SK-N-SH (cell line): Measurements from ENCODE around the gene MYO1B. TPM values are rescaled to one million over a fixed set of nuclear protein-coding genes. Genes with fewer than 3 reads are reported as not detected.

ENCODE experiments used
- FOXJ3 ChIP-seq: sonication (generic); formaldehyde crosslinking; IDR thresholded peaks from 2 replicates; pipeline ENCODE4 v1.5.1; 2020; ENCODE audit warnings: mild to moderate bottlenecking, missing genetic modification reagents
- FOXM1 ChIP-seq: IDR thresholded peaks from 2 replicates; pipeline ENCODE4 v1.4.0; 2012; ENCODE audit warnings: low read depth, mild to moderate bottlenecking
- GATA2 ChIP-seq: sonication (generic); formaldehyde crosslinking; IDR thresholded peaks from 2 replicates; pipeline ENCODE4 v1.5.0; 2020; ENCODE audit warnings: mild to moderate bottlenecking, missing genetic modification reagents
- JUND ChIP-seq: IDR thresholded peaks from 2 replicates; pipeline ENCODE4 v1.4.0; 2012
- MEF2A ChIP-seq: IDR thresholded peaks from 2 replicates; pipeline ENCODE4 v1.4.0; 2012; ENCODE audit warnings: low read depth, borderline replicate concordance
- MXI1 ChIP-seq: IDR thresholded peaks from 2 replicates; pipeline ENCODE4 v1.6.1; 2012; ENCODE audit warnings: mild to moderate bottlenecking, low read depth, low read length, improper control_type of control experiment
- NFIC ChIP-seq: IDR thresholded peaks from 2 replicates; pipeline ENCODE4 v1.4.0; 2012; ENCODE audit warnings: borderline replicate concordance
- POLR2AphosphoS5 ChIP-seq: IDR thresholded peaks from 2 replicates; pipeline ENCODE4 v1.6.1; 2012; ENCODE audit warnings: low read depth, low read length
- RAD21 ChIP-seq: IDR thresholded peaks from 2 replicates; pipeline ENCODE4 v1.6.1; 2012; ENCODE audit warnings: mild to moderate bottlenecking, low read length
- RCOR1 ChIP-seq: fragments of 150-350 bp; IDR thresholded peaks from 2 replicates; pipeline ENCODE4 v1.6.1; 2017; ENCODE audit warnings: antibody characterized with exemption, low read length
- SIN3A ChIP-seq: IDR thresholded peaks from 2 replicates; pipeline ENCODE4 v1.6.1; 2012; ENCODE audit warnings: low read depth, mild to moderate bottlenecking, low read length, moderate library complexity, borderline replicate concordance
- SMC3 ChIP-seq: IDR thresholded peaks from 2 replicates; pipeline ENCODE4 v1.6.1; 2012; ENCODE audit warnings: low read depth, low read length, improper control_type of control experiment
- TAF1 ChIP-seq: IDR thresholded peaks from 2 replicates; pipeline ENCODE4 v1.6.1; 2012; ENCODE audit warnings: low read depth, mild to moderate bottlenecking, low read length, moderate library complexity, borderline replicate concordance
- TCF12 ChIP-seq: IDR thresholded peaks from 2 replicates; pipeline ENCODE4 v1.4.0; 2012
- USF1 ChIP-seq: IDR thresholded peaks from 2 replicates; pipeline ENCODE4 v1.4.0; 2012; ENCODE audit warnings: low read depth, borderline replicate concordance
- USF2 ChIP-seq: fragments of 150-350 bp; IDR thresholded peaks from 2 replicates; pipeline ENCODE4 v1.6.1; 2017; ENCODE audit warnings: antibody characterized with exemption, low read length, low read depth, borderline replicate concordance
- YY1 ChIP-seq: IDR thresholded peaks from 2 replicates; pipeline ENCODE4 v1.4.0; 2012; ENCODE audit warnings: low read depth, mild to moderate bottlenecking
- polyA plus RNA-seq, 3 experiments: library from polyadenylated mRNA; depleted of rRNA; stranded (reverse); fragments of >200 nt; gene quantifications; 2 replicates each; pipeline ENCODE4 v1.2.3, GENCODE V29; 2012
- TF ChIP-seq, protein P1 (sequence below): IDR thresholded peaks from 2 replicates; pipeline ENCODE4 v1.6.1; 2012; ENCODE audit warnings: mild to moderate bottlenecking, low read depth, low read length, moderate library complexity
- TF ChIP-seq, protein P2 (sequence below): fragments of 200-600 bp; sonication (generic); IDR thresholded peaks from 2 replicates; pipeline ENCODE4 v1.6.1; 2017; ENCODE audit warnings: antibody characterized with exemption, mild to moderate bottlenecking, moderate library complexity
- TF ChIP-seq, protein P3 (sequence below): fragments of 150-350 bp; IDR thresholded peaks from 2 replicates; pipeline ENCODE4 v1.6.1; 2016; ENCODE audit warnings: mild to moderate bottlenecking, low read depth, low read length
- TF ChIP-seq, protein P4 (sequence below): IDR thresholded peaks from 2 replicates; pipeline ENCODE4 v1.4.0; 2012; ENCODE audit warnings: low read depth, borderline replicate concordance
- TF ChIP-seq, protein P5 (sequence below): IDR thresholded peaks from 2 replicates; pipeline ENCODE4; 2012

MYO1B gene
- polyA plus RNA-seq, 1 of the 3 experiments (the other 2 are of a cell fraction), result 20.2 TPM

- TF ChIP-seq, protein P1, sequence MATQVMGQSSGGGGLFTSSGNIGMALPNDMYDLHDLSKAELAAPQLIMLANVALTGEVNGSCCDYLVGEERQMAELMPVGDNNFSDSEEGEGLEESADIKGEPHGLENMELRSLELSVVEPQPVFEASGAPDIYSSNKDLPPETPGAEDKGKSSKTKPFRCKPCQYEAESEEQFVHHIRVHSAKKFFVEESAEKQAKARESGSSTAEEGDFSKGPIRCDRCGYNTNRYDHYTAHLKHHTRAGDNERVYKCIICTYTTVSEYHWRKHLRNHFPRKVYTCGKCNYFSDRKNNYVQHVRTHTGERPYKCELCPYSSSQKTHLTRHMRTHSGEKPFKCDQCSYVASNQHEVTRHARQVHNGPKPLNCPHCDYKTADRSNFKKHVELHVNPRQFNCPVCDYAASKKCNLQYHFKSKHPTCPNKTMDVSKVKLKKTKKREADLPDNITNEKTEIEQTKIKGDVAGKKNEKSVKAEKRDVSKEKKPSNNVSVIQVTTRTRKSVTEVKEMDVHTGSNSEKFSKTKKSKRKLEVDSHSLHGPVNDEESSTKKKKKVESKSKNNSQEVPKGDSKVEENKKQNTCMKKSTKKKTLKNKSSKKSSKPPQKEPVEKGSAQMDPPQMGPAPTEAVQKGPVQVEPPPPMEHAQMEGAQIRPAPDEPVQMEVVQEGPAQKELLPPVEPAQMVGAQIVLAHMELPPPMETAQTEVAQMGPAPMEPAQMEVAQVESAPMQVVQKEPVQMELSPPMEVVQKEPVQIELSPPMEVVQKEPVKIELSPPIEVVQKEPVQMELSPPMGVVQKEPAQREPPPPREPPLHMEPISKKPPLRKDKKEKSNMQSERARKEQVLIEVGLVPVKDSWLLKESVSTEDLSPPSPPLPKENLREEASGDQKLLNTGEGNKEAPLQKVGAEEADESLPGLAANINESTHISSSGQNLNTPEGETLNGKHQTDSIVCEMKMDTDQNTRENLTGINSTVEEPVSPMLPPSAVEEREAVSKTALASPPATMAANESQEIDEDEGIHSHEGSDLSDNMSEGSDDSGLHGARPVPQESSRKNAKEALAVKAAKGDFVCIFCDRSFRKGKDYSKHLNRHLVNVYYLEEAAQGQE, result no peak
- TF ChIP-seq, protein P2, sequence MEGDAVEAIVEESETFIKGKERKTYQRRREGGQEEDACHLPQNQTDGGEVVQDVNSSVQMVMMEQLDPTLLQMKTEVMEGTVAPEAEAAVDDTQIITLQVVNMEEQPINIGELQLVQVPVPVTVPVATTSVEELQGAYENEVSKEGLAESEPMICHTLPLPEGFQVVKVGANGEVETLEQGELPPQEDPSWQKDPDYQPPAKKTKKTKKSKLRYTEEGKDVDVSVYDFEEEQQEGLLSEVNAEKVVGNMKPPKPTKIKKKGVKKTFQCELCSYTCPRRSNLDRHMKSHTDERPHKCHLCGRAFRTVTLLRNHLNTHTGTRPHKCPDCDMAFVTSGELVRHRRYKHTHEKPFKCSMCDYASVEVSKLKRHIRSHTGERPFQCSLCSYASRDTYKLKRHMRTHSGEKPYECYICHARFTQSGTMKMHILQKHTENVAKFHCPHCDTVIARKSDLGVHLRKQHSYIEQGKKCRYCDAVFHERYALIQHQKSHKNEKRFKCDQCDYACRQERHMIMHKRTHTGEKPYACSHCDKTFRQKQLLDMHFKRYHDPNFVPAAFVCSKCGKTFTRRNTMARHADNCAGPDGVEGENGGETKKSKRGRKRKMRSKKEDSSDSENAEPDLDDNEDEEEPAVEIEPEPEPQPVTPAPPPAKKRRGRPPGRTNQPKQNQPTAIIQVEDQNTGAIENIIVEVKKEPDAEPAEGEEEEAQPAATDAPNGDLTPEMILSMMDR, result no peak
- TF ChIP-seq SIN3A, result 0 out of 2 replicates have a peak, but pooled peaks have one; percentile 44
- peak; percentile 84 for TF ChIP-seq TCF12
- no peak for TF ChIP-seq SMC3
- TF ChIP-seq, protein P3, sequence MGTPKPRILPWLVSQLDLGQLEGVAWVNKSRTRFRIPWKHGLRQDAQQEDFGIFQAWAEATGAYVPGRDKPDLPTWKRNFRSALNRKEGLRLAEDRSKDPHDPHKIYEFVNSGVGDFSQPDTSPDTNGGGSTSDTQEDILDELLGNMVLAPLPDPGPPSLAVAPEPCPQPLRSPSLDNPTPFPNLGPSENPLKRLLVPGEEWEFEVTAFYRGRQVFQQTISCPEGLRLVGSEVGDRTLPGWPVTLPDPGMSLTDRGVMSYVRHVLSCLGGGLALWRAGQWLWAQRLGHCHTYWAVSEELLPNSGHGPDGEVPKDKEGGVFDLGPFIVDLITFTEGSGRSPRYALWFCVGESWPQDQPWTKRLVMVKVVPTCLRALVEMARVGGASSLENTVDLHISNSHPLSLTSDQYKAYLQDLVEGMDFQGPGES, result no peak
- TF ChIP-seq, protein P4, sequence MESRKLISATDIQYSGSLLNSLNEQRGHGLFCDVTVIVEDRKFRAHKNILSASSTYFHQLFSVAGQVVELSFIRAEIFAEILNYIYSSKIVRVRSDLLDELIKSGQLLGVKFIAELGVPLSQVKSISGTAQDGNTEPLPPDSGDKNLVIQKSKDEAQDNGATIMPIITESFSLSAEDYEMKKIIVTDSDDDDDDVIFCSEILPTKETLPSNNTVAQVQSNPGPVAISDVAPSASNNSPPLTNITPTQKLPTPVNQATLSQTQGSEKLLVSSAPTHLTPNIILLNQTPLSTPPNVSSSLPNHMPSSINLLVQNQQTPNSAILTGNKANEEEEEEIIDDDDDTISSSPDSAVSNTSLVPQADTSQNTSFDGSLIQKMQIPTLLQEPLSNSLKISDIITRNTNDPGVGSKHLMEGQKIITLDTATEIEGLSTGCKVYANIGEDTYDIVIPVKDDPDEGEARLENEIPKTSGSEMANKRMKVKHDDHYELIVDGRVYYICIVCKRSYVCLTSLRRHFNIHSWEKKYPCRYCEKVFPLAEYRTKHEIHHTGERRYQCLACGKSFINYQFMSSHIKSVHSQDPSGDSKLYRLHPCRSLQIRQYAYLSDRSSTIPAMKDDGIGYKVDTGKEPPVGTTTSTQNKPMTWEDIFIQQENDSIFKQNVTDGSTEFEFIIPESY, result 0 out of 2 replicates have a peak, but pooled peaks have one; percentile 25
- TF ChIP-seq RCOR1, result no peak
- TF ChIP-seq USF2, result no peak
- no peak for TF ChIP-seq MXI1
- no peak for TF ChIP-seq YY1
- TF ChIP-seq FOXM1, result no peak
- TF ChIP-seq RAD21, result no peak
- no peak for TF ChIP-seq GATA2
- TF ChIP-seq FOXJ3 (CRISPR knock-in tag), result no peak
- TF ChIP-seq NFIC, result peak; percentile 50; the same call in 1 of the 2 replicates
- no peak for TF ChIP-seq TAF1
- TF ChIP-seq USF1, result no peak
- TF ChIP-seq, protein P5, sequence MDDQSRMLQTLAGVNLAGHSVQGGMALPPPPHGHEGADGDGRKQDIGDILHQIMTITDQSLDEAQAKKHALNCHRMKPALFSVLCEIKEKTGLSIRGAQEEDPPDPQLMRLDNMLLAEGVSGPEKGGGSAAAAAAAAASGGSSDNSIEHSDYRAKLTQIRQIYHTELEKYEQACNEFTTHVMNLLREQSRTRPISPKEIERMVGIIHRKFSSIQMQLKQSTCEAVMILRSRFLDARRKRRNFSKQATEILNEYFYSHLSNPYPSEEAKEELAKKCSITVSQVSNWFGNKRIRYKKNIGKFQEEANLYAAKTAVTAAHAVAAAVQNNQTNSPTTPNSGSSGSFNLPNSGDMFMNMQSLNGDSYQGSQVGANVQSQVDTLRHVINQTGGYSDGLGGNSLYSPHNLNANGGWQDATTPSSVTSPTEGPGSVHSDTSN, result peak; percentile 89
- no peak for TF ChIP-seq MEF2A
- TF ChIP-seq POLR2AphosphoS5, result no peak; the same call in 1 of the 2 replicates
- peak; percentile 62; the same call in 1 of the 2 replicates for TF ChIP-seq JUND
These were observed 88.7 kb downstream of the MYO1B start (continued) for GRCh38 chr2:191333911-191334357.
